Activated CD4-positive, alpha-beta T cell treated with anti-CD3 and anti-CD28 coated beads for 4 hours (primary cell): ENCODE data around the gene CAPN8.

ENCODE experiments used
- DNase-seq, 2 donors: peaks; one replicate each; pipeline ENCODE4 v3.0.0-alpha.2; 2020

Gene CAPN8

GRCh38 chr1:223653431-223653830 is 12.1 kb downstream of the CAPN8 start:
- no peak for DNase-seq

GRCh38 chr1:223653015-223653414 is 12.5 kb downstream of the CAPN8 start:
- DNase-seq = no peak

- DNase-seq = no peak
Measured at GRCh38 chr1:223652436-223652941, 13.0 kb downstream of the CAPN8 start.

- no peak for DNase-seq
Measured at GRCh38 chr1:223651291-223651991, 14.1 kb downstream of the CAPN8 start.

- DNase-seq = no peak
Measured at GRCh38 chr1:223650465-223650864, 15.0 kb downstream of the CAPN8 start.

- DNase-seq = no peak
Measured at GRCh38 chr1:223649222-223649621, 16.3 kb downstream of the CAPN8 start.

- no peak for DNase-seq
Measured at GRCh38 chr1:223647249-223647648, 18.3 kb downstream of the CAPN8 start.

GRCh38 chr1:223645903-223646302 is 19.6 kb downstream of the CAPN8 start:
- DNase-seq = no peak

GRCh38 chr1:223642237-223642636 is 23.3 kb downstream of the CAPN8 start:
- no peak for DNase-seq

GRCh38 chr1:223641523-223642039 is 23.9 kb downstream of the CAPN8 start:
- no peak for DNase-seq

- DNase-seq = no peak
Measured at GRCh38 chr1:223639331-223639749, 26.2 kb downstream of the CAPN8 start.

GRCh38 chr1:223635236-223635635 is 30.3 kb downstream of the CAPN8 start:
- DNase-seq = no peak

GRCh38 chr1:223634423-223634822 is 31.1 kb downstream of the CAPN8 start:
- no peak for DNase-seq

GRCh38 chr1:223631956-223632355 is 33.5 kb downstream of the CAPN8 start:
- no peak for DNase-seq

- DNase-seq = no peak
Measured at GRCh38 chr1:223631473-223631872, 34.0 kb downstream of the CAPN8 start.

GRCh38 chr1:223629126-223629457 is 36.4 kb downstream of the CAPN8 start:
- no peak for DNase-seq

- DNase-seq = peak; percentile 20 to 38
Measured at GRCh38 chr1:223628233-223629125, 37.0 kb downstream of the CAPN8 start.

- DNase-seq = no peak
Measured at GRCh38 chr1:223622132-223622842, 43.2 kb downstream of the CAPN8 start.

- DNase-seq = no peak
Measured at GRCh38 chr1:223621312-223621734, 44.2 kb downstream of the CAPN8 start.

GRCh38 chr1:223620297-223620897 is 45.1 kb downstream of the CAPN8 start:
- DNase-seq = no peak

GRCh38 chr1:223618680-223619079 is 46.8 kb downstream of the CAPN8 start:
- no peak for DNase-seq

- no peak for DNase-seq
Measured at GRCh38 chr1:223617323-223618070, 48.0 kb downstream of the CAPN8 start.
